OCI-LY7 (cell line): ENCODE measurements around the gene SPINK1.

Experiments used
- CTCF ChIP-seq: fragments of 200-600 bp; sonication (generic); conservative IDR thresholded peaks from 2 replicates; pipeline ENCODE4 v1.5.1; 2014; ENCODE audit warnings: mild to moderate bottlenecking, antibody characterized with exemption, low read length, moderate library complexity, mixed read lengths
- EZH2phosphoT487 ChIP-seq: fragments of 200-600 bp; sonication (generic); IDR thresholded peaks from 2 replicates; pipeline ENCODE4 v1.6.1; 2018; ENCODE audit warnings: low read depth, borderline replicate concordance, mild to moderate bottlenecking, mixed run types, antibody characterized with exemption, low read length, moderate library complexity, mixed read lengths

GRCh38 chr5:147876141-147876540, 44.7 kb upstream of the SPINK1 start:
- no peak for TF ChIP-seq CTCF
- no peak for TF ChIP-seq EZH2phosphoT487
